Fibroblast of skin of back (primary cell): ENCODE measurements around the gene IL18RAP.

Experiments used
- DNase-seq: peaks from one replicate; pipeline ENCODE4 v3.0.0-alpha.2; 2013

Gene IL18RAP

GRCh38 chr2:102455061-102455670, 32.2 kb downstream of the IL18RAP start:
- DNase-seq: no peak

- DNase-seq: no peak
These were observed 37.5 kb downstream of the IL18RAP start for GRCh38 chr2:102460467-102460866.

- DNase-seq: no peak
These were observed 38.2 kb downstream of the IL18RAP start for GRCh38 chr2:102461188-102461587.

GRCh38 chr2:102463160-102463559, 40.2 kb downstream of the IL18RAP start:
- DNase-seq: no peak

- DNase-seq: no peak
These were observed 47.2 kb downstream of the IL18RAP start for GRCh38 chr2:102470168-102470567.

GRCh38 chr2:102473020-102473419, 50.1 kb downstream of the IL18RAP start, which contains the start of gene SLC9A4:
Gene SLC9A4, plus strand, starts transcription at chr2:102473226. Its CDS starts 534 bp downstream, at chr2:102473760.
- DNase-seq: peak; percentile 49

- no peak for DNase-seq
These were observed 50.7 kb downstream of the IL18RAP start for GRCh38 chr2:102473631-102474030.

GRCh38 chr2:102474785-102475184, 51.8 kb downstream of the IL18RAP start:
- no peak for DNase-seq

GRCh38 chr2:102478686-102479470, 55.9 kb downstream of the IL18RAP start:
- no peak for DNase-seq

- DNase-seq: no peak
These were observed 57.6 kb downstream of the IL18RAP start for GRCh38 chr2:102480285-102481195.

- no peak for DNase-seq
These were observed 59.0 kb downstream of the IL18RAP start for GRCh38 chr2:102481931-102482330.

GRCh38 chr2:102483086-102483485, 60.1 kb downstream of the IL18RAP start:
- no peak for DNase-seq

- no peak for DNase-seq
These were observed 61.5 kb downstream of the IL18RAP start for GRCh38 chr2:102484310-102485061.

- no peak for DNase-seq
These were observed 62.3 kb downstream of the IL18RAP start for GRCh38 chr2:102485147-102485785.

- peak; percentile 4 for DNase-seq
These were observed 64.2 kb downstream of the IL18RAP start for GRCh38 chr2:102486941-102487702.

- peak; percentile 82 for DNase-seq
These were observed 65.0 kb downstream of the IL18RAP start for GRCh38 chr2:102487761-102488462.

- DNase-seq: no peak
These were observed 66.7 kb downstream of the IL18RAP start for GRCh38 chr2:102489646-102490045.

GRCh38 chr2:102492006-102492405, 69.0 kb downstream of the IL18RAP start:
- no peak for DNase-seq

GRCh38 chr2:102494570-102494969, 71.6 kb downstream of the IL18RAP start:
- no peak for DNase-seq

- DNase-seq: no peak
These were observed 75.5 kb downstream of the IL18RAP start for GRCh38 chr2:102498414-102498813.
